Mesenchymal stem cell (in vitro differentiated cells and primary cell): ENCODE data around the gene AGBL5.
"Not testable (repeated sequence)": the region's sequence is repeated elsewhere in the genome, so short reads cannot be mapped to it uniquely, and the experiment has no call there.

Experiments
- DNase-seq: peaks from one replicate; pipeline ENCODE4 v3.0.0-alpha.2; 2013
- H2AFZ ChIP-seq: one replicate; pipeline ENCODE4 v1.6.1; 2013; ENCODE audit warnings: low read depth, mild to moderate bottlenecking, control low read depth, inconsistent platforms, low read length, moderate library complexity
- H2AK5ac ChIP-seq: 2 replicates; pipeline ENCODE4 v1.6.1; 2013; ENCODE audit warnings: low read length, moderate library complexity, mild to moderate bottlenecking, inconsistent platforms; ENCODE audit not compliant: severe bottlenecking
- H2BK120ac ChIP-seq: one replicate; pipeline ENCODE4 v1.6.1; 2013; ENCODE audit warnings: low read depth, mild to moderate bottlenecking, inconsistent platforms, low read length, moderate library complexity
- H2BK12ac ChIP-seq, 2 experiments: one replicate each; pipeline ENCODE4 v1.6.1; 2013; ENCODE audit warnings: inconsistent platforms in 2 of 2, low read length in 2 of 2, mild to moderate bottlenecking in 2 of 2, moderate library complexity in 2 of 2, control low read depth in 1 of 2
- H2BK15ac ChIP-seq: one replicate; pipeline ENCODE4 v1.6.1; 2013; ENCODE audit warnings: mild to moderate bottlenecking, low read depth, inconsistent platforms; ENCODE audit not compliant: poor library complexity, severe bottlenecking
- H2BK5ac ChIP-seq: 2 replicates; pipeline ENCODE4 v1.6.1; 2013; ENCODE audit warnings: low read depth, mild to moderate bottlenecking, low read length, control low read depth, inconsistent platforms; ENCODE audit not compliant: poor library complexity, severe bottlenecking
- H3K14ac ChIP-seq, 2 experiments: one replicate each; pipeline ENCODE4 v1.6.1; 2013; ENCODE audit warnings: inconsistent platforms in 2 of 2, low read length in 2 of 2, control low read depth in 1 of 2, mild to moderate bottlenecking in 1 of 2, moderate library complexity in 1 of 2
- H3K18ac ChIP-seq, 2 experiments: one replicate each; pipeline ENCODE4 v1.6.1; 2013; ENCODE audit warnings: inconsistent platforms in 2 of 2, low read length in 2 of 2, control low read depth in 1 of 2, low read depth in 1 of 2, mild to moderate bottlenecking in 1 of 2
- H3K23ac ChIP-seq, 2 experiments: one replicate each; pipeline ENCODE4 v1.6.1; 2013; ENCODE audit warnings: inconsistent platforms in 2 of 2, low read length in 2 of 2, mild to moderate bottlenecking in 2 of 2, moderate library complexity in 2 of 2, control low read depth in 1 of 2
- H3K27ac ChIP-seq: 2 replicates; pipeline ENCODE4 v1.5.1; 2013; ENCODE audit warnings: mild to moderate bottlenecking, moderate library complexity, low read length, control low read depth, inconsistent platforms; ENCODE audit not compliant: poor library complexity, severe bottlenecking
- H3K27me3 ChIP-seq, 2 experiments: 2 replicates each; pipeline versions ENCODE4 v1.6.1 to v1.7.0; 2013; ENCODE audit warnings: low read length in 2 of 2, mild to moderate bottlenecking in 2 of 2, moderate library complexity in 2 of 2, control low read depth in 1 of 2, inconsistent platforms in 1 of 2; ENCODE audit not compliant: control insufficient read depth in 1 of 2, insufficient read depth in 1 of 2
- H3K36me3 ChIP-seq, 2 experiments: 2 replicates each; pipeline versions ENCODE4 v1.6.1 to v1.7.0; 2013; ENCODE audit warnings: low read length in 2 of 2, control low read depth in 1 of 2, inconsistent platforms in 1 of 2, low read depth in 1 of 2, mild to moderate bottlenecking in 1 of 2; ENCODE audit not compliant: insufficient read depth in 2 of 2, control insufficient read depth in 1 of 2
- H3K4ac ChIP-seq, 2 experiments: one replicate each; pipeline ENCODE4 v1.6.1; 2013; ENCODE audit warnings: inconsistent platforms in 2 of 2, low read length in 2 of 2, mild to moderate bottlenecking in 2 of 2, moderate library complexity in 2 of 2, control low read depth in 1 of 2, low read depth in 1 of 2
- H3K4me1 ChIP-seq: 2 replicates; pipeline ENCODE4 v1.6.1; 2013; ENCODE audit warnings: low read depth, low read length, control low read depth; ENCODE audit not compliant: control insufficient read depth, insufficient read depth
- H3K4me2 ChIP-seq: 2 replicates; pipeline ENCODE4 v1.6.1; 2013; ENCODE audit warnings: low read length, mild to moderate bottlenecking, inconsistent platforms; ENCODE audit not compliant: poor library complexity, severe bottlenecking
- H3K4me3 ChIP-seq, 2 experiments: 2 replicates each; pipeline versions ENCODE4 v1.5.1 to v1.7.0; 2013; ENCODE audit warnings: low read length in 2 of 2, mild to moderate bottlenecking in 2 of 2, control low read depth in 1 of 2, low read depth in 1 of 2; ENCODE audit not compliant: insufficient read depth in 1 of 2
- H3K79me1 ChIP-seq: replicated peaks from 2 replicates; pipeline ENCODE4 v1.6.1; 2013; ENCODE audit warnings: mild to moderate bottlenecking, control low read depth, low read length, inconsistent platforms; ENCODE audit not compliant: poor library complexity, severe bottlenecking
- H3K9ac ChIP-seq: 2 replicates; pipeline ENCODE4 v1.7.0; 2013; ENCODE audit warnings: mild to moderate bottlenecking, low read length, moderate library complexity
- H3K9me3 ChIP-seq: 2 replicates; pipeline ENCODE4 v1.7.0; 2013; ENCODE audit warnings: mild to moderate bottlenecking, low read length; ENCODE audit not compliant: control insufficient read depth
- H4K8ac ChIP-seq: one replicate; pipeline ENCODE4 v1.6.1; 2013; ENCODE audit warnings: inconsistent platforms, mild to moderate bottlenecking, low read length, moderate library complexity
- H4K91ac ChIP-seq: one replicate; pipeline ENCODE4 v1.6.1; 2013; ENCODE audit warnings: mild to moderate bottlenecking, low read length, inconsistent platforms
- WGBS: methylation state at CpG from one replicate; pipeline ENCODE4 v1.1.7; 2013; ENCODE audit warnings: mixed read lengths; 5-methylcytosine and 5-hydroxymethylcytosine counted together

The AGBL5 gene

GRCh38 chr2:27105981-27106380, 54.5 kb downstream of the AGBL5 start:
- no peak overlapping the region for H2BK120ac ChIP-seq
- H3K9me3 ChIP-seq: no peaks in the 10 kb centered on the region
- H2BK5ac ChIP-seq: no peak overlapping the region
- H3K27me3 ChIP-seq: peaks cover 12 to 45% of the 10 kb centered on the region in 2 experiments
- no peaks in the 10 kb centered on the region for H3K79me1 ChIP-seq
- H2BK15ac ChIP-seq: no peak overlapping the region
- H3K4ac ChIP-seq: no peak overlapping the region
- H4K8ac ChIP-seq: no peak overlapping the region
- DNase-seq: no peak
- no peak overlapping the region for H2AFZ ChIP-seq
- no peak overlapping the region for H3K4me3 ChIP-seq
- H3K27ac ChIP-seq: no peak overlapping the region
- no peak overlapping the region for H2BK12ac ChIP-seq
- WGBS: 83% methylated on average over 2 of the region's 3 CpGs
- no peak overlapping the region for H4K91ac ChIP-seq
- no peak overlapping the region for H3K14ac ChIP-seq
- H3K9ac ChIP-seq: no peak overlapping the region
- H3K18ac ChIP-seq: no peak overlapping the region
- no peaks in the 10 kb centered on the region for H3K36me3 ChIP-seq
- H3K23ac ChIP-seq: no peak overlapping the region
- no peak overlapping the region for H2AK5ac ChIP-seq
- H3K4me1 ChIP-seq: no peaks in the 10 kb centered on the region
- H3K4me2 ChIP-seq: no peak overlapping the region

- Histone ChIP-seq H2BK120ac (no peak overlapping the region), H3K4me3 (no peak overlapping the region), H3K9me3 (no peaks in the 10 kb centered on the region), H4K8ac (no peak overlapping the region), H2BK12ac (no peak overlapping the region), H3K14ac (no peak overlapping the region), H2AFZ (no peak overlapping the region), H3K18ac (no peak overlapping the region), H3K4ac (no peak overlapping the region), H2BK15ac (no peak overlapping the region), H2BK5ac (no peak overlapping the region), H4K91ac (no peak overlapping the region), H3K4me2 (no peak overlapping the region), H3K79me1 (no peaks in the 10 kb centered on the region), H3K27me3 (peaks cover 3 to 28% of the 10 kb centered on the region in 2 experiments), H3K36me3 (no peaks in the 10 kb centered on the region), H3K4me1 (no peaks in the 10 kb centered on the region), H2AK5ac (no peak overlapping the region), H3K23ac (no peak overlapping the region), H3K9ac (no peak overlapping the region), H3K27ac (no peak overlapping the region)
- 95% methylated on average over 1 of the region's 2 CpGs for WGBS
- no peak for DNase-seq
Observed at GRCh38 chr2:27108221-27108620, 56.8 kb downstream of the AGBL5 start.

GRCh38 chr2:27109083-27109482, 57.6 kb downstream of the AGBL5 start:
- H3K9me3 ChIP-seq: no peaks in the 10 kb centered on the region
- DNase-seq: no peak
- WGBS: 87% methylated on average over 3 of the region's 3 CpGs

GRCh38 chr2:27110603-27111352, 59.3 kb downstream of the AGBL5 start:
- H4K91ac ChIP-seq, H3K27ac ChIP-seq, H3K14ac ChIP-seq, DNase-seq, H3K4ac ChIP-seq, H3K9ac ChIP-seq, H3K79me1 ChIP-seq, H2BK5ac ChIP-seq, H2BK120ac ChIP-seq, H3K4me1 ChIP-seq, H3K4me2 ChIP-seq, H3K18ac ChIP-seq, H3K23ac ChIP-seq, H2AK5ac ChIP-seq, H3K4me3 ChIP-seq, H4K8ac ChIP-seq, H3K9me3 ChIP-seq, H2BK12ac ChIP-seq, H2AFZ ChIP-seq, H2BK15ac ChIP-seq, H3K36me3 ChIP-seq: not testable (repeated sequence)
- 88% methylated on average over 23 of the region's 24 CpGs for WGBS
- peaks cover 1 to 30% of the 10 kb centered on the region in 2 experiments for H3K27me3 ChIP-seq

More at GRCh38 chr2:27109083-27109482, 57.6 kb downstream of the AGBL5 start:
- H4K91ac ChIP-seq: no peak overlapping the region
- H3K9ac ChIP-seq: no peak overlapping the region
- no peak overlapping the region for H3K4me2 ChIP-seq
- H2AFZ ChIP-seq: no peak overlapping the region
- H3K18ac ChIP-seq: no peak overlapping the region
- no peak overlapping the region for H2BK120ac ChIP-seq
- H3K27ac ChIP-seq: no peak overlapping the region
- no peak overlapping the region for H3K14ac ChIP-seq
- H3K79me1 ChIP-seq: no peaks in the 10 kb centered on the region
- H3K23ac ChIP-seq: no peak overlapping the region
- H3K4me3 ChIP-seq: no peak overlapping the region
- peaks cover 3 to 30% of the 10 kb centered on the region in 2 experiments for H3K27me3 ChIP-seq
- H2BK15ac ChIP-seq: no peak overlapping the region
- no peak overlapping the region for H2AK5ac ChIP-seq
- no peak overlapping the region for H2BK5ac ChIP-seq
- H4K8ac ChIP-seq: no peak overlapping the region
- H3K4ac ChIP-seq: no peak overlapping the region
- H3K4me1 ChIP-seq: no peaks in the 10 kb centered on the region
- H3K36me3 ChIP-seq: no peaks in the 10 kb centered on the region
- no peak overlapping the region for H2BK12ac ChIP-seq
